ENCODE measurements around the gene CDH4. TPM values are rescaled to one million over a fixed set of nuclear protein-coding genes. Genes with fewer than 3 reads are reported as not detected.

CDH4 gene
- total RNA-seq, 2 experiments from 2014 or later = 0.11 to 0.18 TPM

DNA sequence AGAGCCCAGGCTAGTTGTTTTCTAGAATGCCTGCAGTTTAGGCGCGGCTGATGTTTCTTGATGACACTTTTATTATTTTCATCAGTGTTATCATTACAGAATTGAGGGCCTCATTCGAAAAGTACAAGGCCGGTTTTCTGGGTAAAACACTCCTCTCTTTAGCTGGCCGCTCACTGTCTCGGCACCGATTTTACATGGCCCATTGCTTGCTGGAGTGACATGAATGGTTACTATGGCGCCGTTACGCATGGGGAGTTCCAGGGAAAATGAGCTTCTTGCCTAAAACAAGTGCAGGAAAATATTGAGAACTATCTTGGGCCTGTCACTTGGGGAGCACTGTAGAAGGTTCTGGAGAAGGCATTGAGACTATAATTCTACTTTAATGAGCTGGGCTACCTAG lies 317.8 kb downstream of the CDH4 start:
- Mint-ChIP-seq H3K4me1 (ENCODE audit: low read depth) (no peaks in the 10 kb centered on the region), H3K4me3 (no peak overlapping the region), H3K27ac (no peak overlapping the region), H3K36me3 (ENCODE audit: low read depth) (no peaks in the 10 kb centered on the region), H3K27me3 (no peaks in the 10 kb centered on the region), H3K9me3 (no peaks in the 10 kb centered on the region)
- ChIA-PET CTCF (no interaction called here), POLR2A (no interaction called here)
- TF ChIP-seq, protein P1, sequence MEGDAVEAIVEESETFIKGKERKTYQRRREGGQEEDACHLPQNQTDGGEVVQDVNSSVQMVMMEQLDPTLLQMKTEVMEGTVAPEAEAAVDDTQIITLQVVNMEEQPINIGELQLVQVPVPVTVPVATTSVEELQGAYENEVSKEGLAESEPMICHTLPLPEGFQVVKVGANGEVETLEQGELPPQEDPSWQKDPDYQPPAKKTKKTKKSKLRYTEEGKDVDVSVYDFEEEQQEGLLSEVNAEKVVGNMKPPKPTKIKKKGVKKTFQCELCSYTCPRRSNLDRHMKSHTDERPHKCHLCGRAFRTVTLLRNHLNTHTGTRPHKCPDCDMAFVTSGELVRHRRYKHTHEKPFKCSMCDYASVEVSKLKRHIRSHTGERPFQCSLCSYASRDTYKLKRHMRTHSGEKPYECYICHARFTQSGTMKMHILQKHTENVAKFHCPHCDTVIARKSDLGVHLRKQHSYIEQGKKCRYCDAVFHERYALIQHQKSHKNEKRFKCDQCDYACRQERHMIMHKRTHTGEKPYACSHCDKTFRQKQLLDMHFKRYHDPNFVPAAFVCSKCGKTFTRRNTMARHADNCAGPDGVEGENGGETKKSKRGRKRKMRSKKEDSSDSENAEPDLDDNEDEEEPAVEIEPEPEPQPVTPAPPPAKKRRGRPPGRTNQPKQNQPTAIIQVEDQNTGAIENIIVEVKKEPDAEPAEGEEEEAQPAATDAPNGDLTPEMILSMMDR (IDR thresholded peaks at IDR 0.05) = no peak
- ATAC-seq = no peak
- DNase-seq = no peak
- intact Hi-C loops (cut with micrococcal nuclease) = loop anchor here (10.0 kb wide), 1 partner anchor 65 kb away; no protein-coding TSS in a partner anchor

DNA sequence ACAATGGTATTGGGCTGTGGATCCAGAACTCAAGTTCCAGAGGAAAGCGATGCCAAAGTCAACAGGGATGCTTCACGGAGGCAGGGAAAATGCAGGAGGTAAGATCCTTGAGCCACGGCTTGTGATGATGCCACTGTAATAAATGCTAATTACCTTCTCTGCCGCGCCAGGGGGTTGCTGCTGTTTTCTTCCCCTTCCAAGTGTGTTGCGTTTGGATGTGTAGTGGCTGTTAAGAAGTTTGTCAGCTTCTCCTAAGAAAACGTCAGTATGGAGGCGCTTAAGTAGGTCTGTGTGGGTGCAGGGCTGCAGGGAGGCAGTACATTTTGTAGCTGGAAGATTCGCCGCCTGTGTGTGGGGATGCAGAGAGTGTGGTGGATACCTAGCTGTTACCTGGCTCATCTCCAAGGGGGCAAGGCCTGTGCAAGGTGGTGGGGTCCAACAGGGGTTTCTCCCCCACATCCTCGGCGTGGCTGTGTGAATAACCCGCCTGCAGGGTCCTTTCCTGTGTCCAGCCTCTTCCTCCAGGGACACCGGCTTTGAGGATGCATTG lies 318.7 kb downstream of the CDH4 start:
- Mint-ChIP-seq H3K27ac (no peak overlapping the region), H3K4me3 (no peak overlapping the region), H3K27me3 (no peaks in the 10 kb centered on the region), H3K36me3 (ENCODE audit: low read depth) (no peaks in the 10 kb centered on the region), H3K4me1 (ENCODE audit: low read depth) (no peaks in the 10 kb centered on the region), H3K9me3 (no peaks in the 10 kb centered on the region)
- TF ChIP-seq, protein P1 (IDR thresholded peaks at IDR 0.05) = no peak
- ChIA-PET CTCF (no interaction called here), POLR2A (no interaction called here)
- intact Hi-C loops (cut with micrococcal nuclease) = no loop called here
- no peak for ATAC-seq
- DNase-seq = no peak

DNA sequence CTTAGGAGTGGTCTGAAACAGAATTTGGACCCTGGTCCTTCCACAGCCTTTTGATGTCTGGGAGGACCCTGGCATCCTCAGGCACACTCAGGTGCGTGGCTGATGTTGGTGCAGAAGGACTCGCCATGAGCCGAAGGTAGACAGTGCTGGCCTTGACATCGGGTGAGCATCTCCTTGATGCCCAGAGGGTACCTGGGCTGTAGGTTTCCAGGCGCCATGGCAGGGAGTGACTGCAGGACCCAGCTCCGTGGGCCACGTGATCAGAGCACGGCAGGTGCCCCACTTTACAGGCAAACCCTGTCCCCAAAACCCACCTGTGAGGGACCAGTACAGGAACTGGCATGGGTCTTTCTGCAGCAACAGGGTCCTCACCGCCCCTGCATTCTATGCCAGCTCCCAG lies 319.2 kb downstream of the CDH4 start:
- TF ChIP-seq, protein P1 (IDR thresholded peaks at IDR 0.05) = no peak
- Mint-ChIP-seq H3K4me1 (ENCODE audit: low read depth) (no peaks in the 10 kb centered on the region), H3K36me3 (ENCODE audit: low read depth) (no peaks in the 10 kb centered on the region), H3K9me3 (no peaks in the 10 kb centered on the region), H3K4me3 (no peak overlapping the region), H3K27me3 (no peaks in the 10 kb centered on the region), H3K27ac (no peak overlapping the region)
- DNase-seq = no peak
- ChIA-PET POLR2A (no interaction called here), CTCF (no interaction called here)
- ATAC-seq = no peak
- intact Hi-C loops (cut with micrococcal nuclease) = no loop called here

DNA sequence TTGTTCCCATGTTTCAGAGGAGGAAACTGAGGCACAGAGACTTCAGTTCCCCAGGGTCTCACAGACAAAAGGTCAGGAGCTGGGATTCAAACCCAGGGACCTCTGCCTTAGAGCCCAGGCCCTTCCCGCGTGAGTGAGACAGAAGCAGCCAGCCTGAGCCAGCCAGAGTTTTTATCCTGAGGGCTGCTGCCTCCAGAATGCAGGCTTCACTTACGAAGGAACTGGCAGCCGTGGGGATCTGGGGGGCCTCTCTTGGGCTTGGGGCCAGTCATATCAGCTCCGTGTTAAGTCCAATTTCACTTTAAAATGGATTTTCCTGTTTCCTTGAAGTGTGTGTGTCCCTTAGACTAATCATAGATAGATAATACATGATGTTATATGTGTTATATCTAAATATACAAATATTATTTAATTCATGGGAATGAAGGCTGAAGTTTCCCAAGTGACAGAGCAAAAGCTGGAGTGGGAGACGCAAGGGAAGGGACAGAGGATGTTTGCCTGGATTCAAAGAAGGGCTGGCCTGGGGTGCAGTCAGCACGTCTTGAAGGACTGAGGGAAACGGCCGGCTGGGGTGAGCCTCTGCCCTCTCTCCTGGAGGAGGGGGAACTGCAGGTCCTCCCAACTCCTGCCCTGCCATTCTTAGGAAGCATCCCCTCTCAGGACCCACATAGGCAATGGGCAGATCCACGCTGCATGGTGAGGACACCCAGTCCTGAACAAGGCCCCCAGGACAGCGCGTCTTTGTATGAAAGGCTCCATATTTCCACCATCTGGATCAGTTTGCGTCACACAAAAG lies 320.1 kb downstream of the CDH4 start:
- intact Hi-C loops (cut with micrococcal nuclease) = no loop called here
- POLR2A ChIA-PET = no interaction called here
- CTCF ChIA-PET = no interaction called here

DNA sequence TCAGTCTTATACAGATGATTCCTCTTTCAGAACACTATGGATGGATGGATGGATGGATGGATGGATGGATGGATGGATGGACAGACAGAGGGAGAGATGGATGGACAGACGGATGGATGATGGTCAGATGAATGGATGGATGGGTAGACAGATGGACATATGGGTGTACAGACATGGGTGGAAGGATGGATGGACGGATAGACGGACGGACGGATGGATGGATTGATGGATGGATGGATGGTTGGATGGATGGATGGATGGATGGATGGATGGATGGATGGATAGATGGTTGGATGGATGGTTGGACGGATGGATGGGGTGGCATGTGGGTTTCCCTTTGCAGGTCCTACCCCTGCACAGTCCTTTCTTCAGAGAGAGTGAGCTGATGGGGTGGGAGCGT lies 320.7 kb downstream of the CDH4 start:
- no peaks in the 10 kb centered on the region for H3K4me1 Mint-ChIP-seq (ENCODE audit: low read depth)
- DNase-seq (no peak), ATAC-seq (no peak)
- intact Hi-C loops (cut with micrococcal nuclease) = no loop called here
- POLR2A ChIA-PET = interaction anchor here (0.6 kb wide), 1 partner anchor 206 kb away, joined by 3 read pairs; no protein-coding TSS in a partner anchor
- H3K9me3 Mint-ChIP-seq = no peaks in the 10 kb centered on the region
- TF ChIP-seq, protein P1 (IDR thresholded peaks at IDR 0.05) = no peak
- no peak overlapping the region for H3K4me3 Mint-ChIP-seq
- no peak overlapping the region for H3K27ac Mint-ChIP-seq
- no peaks in the 10 kb centered on the region for H3K36me3 Mint-ChIP-seq (ENCODE audit: low read depth)
- CTCF ChIA-PET = no interaction called here
- no peaks in the 10 kb centered on the region for H3K27me3 Mint-ChIP-seq

More for the DNA sequence above, 320.1 kb downstream of the CDH4 start:
- DNase-seq (no peak), ATAC-seq (no peak)
- H3K27me3 Mint-ChIP-seq = no peaks in the 10 kb centered on the region
- H3K4me3 Mint-ChIP-seq = no peak overlapping the region
- TF ChIP-seq, protein P1 (IDR thresholded peaks at IDR 0.05) = no peak
- H3K36me3 Mint-ChIP-seq (ENCODE audit: low read depth) = no peaks in the 10 kb centered on the region
- H3K9me3 Mint-ChIP-seq = no peaks in the 10 kb centered on the region
- no peak overlapping the region for H3K27ac Mint-ChIP-seq
- H3K4me1 Mint-ChIP-seq (ENCODE audit: low read depth) = no peaks in the 10 kb centered on the region
